ENCODE measurements around the gene PDIA5.

Gene PDIA5

GRCh38 chr3:123113889-123114450, 47.1 kb downstream of the PDIA5 start:
- no peak for TF ChIP-seq CTCF (IDR thresholded peaks at IDR 0.05; ENCODE audit: borderline replicate concordance, insufficient read depth, low read depth, low read length)
- H3K4me3 ChIP-seq (ENCODE audit: low read depth, low read length), result no peak overlapping the region

DNA sequence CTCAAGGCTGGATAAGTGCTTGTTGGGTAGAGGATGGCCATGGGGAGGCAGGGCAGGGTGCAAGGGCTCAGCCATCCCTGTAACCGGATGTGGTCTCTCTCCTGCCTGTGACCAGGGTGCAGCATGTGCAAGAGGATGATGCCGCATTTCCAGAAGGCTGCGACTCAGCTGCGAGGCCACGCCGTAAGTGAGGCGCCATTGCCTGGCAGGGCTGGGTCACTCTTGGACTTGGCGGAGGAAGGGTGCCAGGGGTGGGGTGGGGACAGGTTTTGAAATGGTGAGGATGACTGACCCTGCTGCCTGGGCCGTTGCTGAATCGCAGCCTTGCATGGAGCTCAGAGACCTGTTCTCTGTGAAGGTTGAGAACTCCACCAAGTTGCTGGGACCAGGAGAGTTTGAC, 49.3 kb downstream of the PDIA5 start:
- TF ChIP-seq CTCF (IDR thresholded peaks at IDR 0.05; ENCODE audit: borderline replicate concordance, insufficient read depth, low read depth, low read length), result no peak
- no peak overlapping the region for H3K4me3 ChIP-seq (ENCODE audit: low read depth, low read length)

DNA sequence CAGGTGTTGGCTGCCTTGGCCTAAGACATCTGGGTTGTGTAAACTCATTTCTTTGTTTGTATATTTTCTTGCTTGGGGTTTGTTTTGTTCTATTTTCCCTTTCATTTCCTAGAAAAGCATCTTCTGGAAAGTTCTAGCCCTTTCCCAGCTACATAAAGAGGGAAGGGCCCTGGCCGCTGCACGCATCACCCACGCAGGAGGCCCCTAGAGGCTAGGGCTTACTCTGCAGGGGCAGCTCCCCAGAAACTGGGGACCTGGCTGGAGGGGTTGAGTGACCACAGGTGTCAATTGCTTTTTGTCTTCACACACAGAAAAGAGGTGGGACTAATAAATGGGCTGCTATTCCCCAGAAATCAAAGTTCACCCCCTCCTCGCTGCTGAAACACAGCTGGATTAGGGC, 52.6 kb downstream of the PDIA5 start:
- no peak for TF ChIP-seq CTCF (IDR thresholded peaks at IDR 0.05; ENCODE audit: borderline replicate concordance, insufficient read depth, low read depth, low read length)
- H3K4me3 ChIP-seq (ENCODE audit: low read depth, low read length), result no peak overlapping the region

- H3K4me3 ChIP-seq (ENCODE audit: low read depth, low read length), result no peak overlapping the region
- TF ChIP-seq CTCF (IDR thresholded peaks at IDR 0.05; ENCODE audit: borderline replicate concordance, insufficient read depth, low read depth, low read length), result no peak
Measured at GRCh38 chr3:123119802-123120201, 53.0 kb downstream of the PDIA5 start.

GRCh38 chr3:123120573-123120972, 53.7 kb downstream of the PDIA5 start:
- H3K4me3 ChIP-seq (ENCODE audit: low read depth, low read length), result no peak overlapping the region
- TF ChIP-seq CTCF (IDR thresholded peaks at IDR 0.05; ENCODE audit: borderline replicate concordance, insufficient read depth, low read depth, low read length), result no peak

- TF ChIP-seq CTCF (IDR thresholded peaks at IDR 0.05; ENCODE audit: borderline replicate concordance, insufficient read depth, low read depth, low read length), result no peak
Measured at GRCh38 chr3:123122057-123122456, 55.2 kb downstream of the PDIA5 start.

DNA sequence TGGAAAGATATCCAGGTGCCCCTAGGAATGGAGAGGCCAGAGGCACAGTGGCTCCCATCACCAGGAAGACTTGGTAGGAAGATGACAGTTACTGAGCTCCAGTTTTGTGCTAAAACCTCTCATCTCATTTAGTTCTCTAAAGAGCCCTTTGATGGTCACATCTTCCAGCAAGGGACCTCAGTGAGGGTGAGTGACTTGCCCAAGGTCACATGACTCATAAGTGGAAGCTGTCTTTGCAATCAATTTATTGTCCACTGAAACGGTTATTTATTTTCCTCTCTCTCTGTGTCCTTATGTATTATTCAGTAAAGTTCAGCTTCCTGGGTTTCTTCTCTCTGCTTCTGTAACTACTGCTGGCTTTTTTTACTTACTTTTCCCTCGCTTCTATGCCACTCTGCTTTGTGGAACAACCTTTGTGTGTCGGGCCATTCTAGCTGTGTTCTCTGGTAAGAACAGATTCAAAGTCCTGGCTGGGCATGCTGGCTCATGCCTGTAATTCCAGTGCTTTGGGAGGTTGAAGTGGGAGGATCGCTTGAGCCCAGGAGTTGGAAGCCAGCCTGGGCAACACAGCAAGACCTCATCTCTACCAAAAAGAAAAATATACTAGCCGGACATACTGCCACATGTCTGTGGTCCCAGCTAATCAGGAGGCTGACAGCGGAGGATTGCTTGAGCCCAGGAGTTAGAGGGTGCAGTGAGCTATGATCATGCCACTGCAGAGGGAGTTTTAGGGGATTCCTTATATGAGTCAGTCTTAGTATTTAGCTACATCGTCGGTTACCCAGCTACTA, 55.9 kb downstream of the PDIA5 start:
- TF ChIP-seq CTCF (IDR thresholded peaks at IDR 0.05; ENCODE audit: borderline replicate concordance, insufficient read depth, low read depth, low read length), result no peak
- no peak overlapping the region for H3K4me3 ChIP-seq (ENCODE audit: low read depth, low read length)

More at GRCh38 chr3:123122057-123122456, 55.2 kb downstream of the PDIA5 start:
- H3K4me3 ChIP-seq (ENCODE audit: low read depth, low read length), result no peak overlapping the region
